Mesenchymal stem cell (in vitro differentiated cells and primary cell): ENCODE measurements around the gene MRPL51.
"Not testable (repeated sequence)": the region's sequence is repeated elsewhere in the genome, so short reads cannot be mapped to it uniquely, and the experiment has no call there.

Source experiments
- DNase-seq: peaks from one replicate; pipeline ENCODE4 v3.0.0-alpha.2; 2013
- H2AFZ ChIP-seq: one replicate; pipeline ENCODE4 v1.6.1; 2013; ENCODE audit warnings: low read depth, mild to moderate bottlenecking, control low read depth, inconsistent platforms, low read length, moderate library complexity
- H2AK5ac ChIP-seq: 2 replicates; pipeline ENCODE4 v1.6.1; 2013; ENCODE audit warnings: low read length, moderate library complexity, mild to moderate bottlenecking, inconsistent platforms; ENCODE audit not compliant: severe bottlenecking
- H2BK120ac ChIP-seq: one replicate; pipeline ENCODE4 v1.6.1; 2013; ENCODE audit warnings: low read depth, mild to moderate bottlenecking, inconsistent platforms, low read length, moderate library complexity
- H2BK12ac ChIP-seq, 2 experiments: one replicate each; pipeline ENCODE4 v1.6.1; 2013; ENCODE audit warnings: inconsistent platforms in 2 of 2, low read length in 2 of 2, mild to moderate bottlenecking in 2 of 2, moderate library complexity in 2 of 2, control low read depth in 1 of 2
- H2BK15ac ChIP-seq: one replicate; pipeline ENCODE4 v1.6.1; 2013; ENCODE audit warnings: mild to moderate bottlenecking, low read depth, inconsistent platforms; ENCODE audit not compliant: poor library complexity, severe bottlenecking
- H2BK5ac ChIP-seq: 2 replicates; pipeline ENCODE4 v1.6.1; 2013; ENCODE audit warnings: low read depth, mild to moderate bottlenecking, low read length, control low read depth, inconsistent platforms; ENCODE audit not compliant: poor library complexity, severe bottlenecking
- H3K14ac ChIP-seq, 2 experiments: one replicate each; pipeline ENCODE4 v1.6.1; 2013; ENCODE audit warnings: inconsistent platforms in 2 of 2, low read length in 2 of 2, control low read depth in 1 of 2, mild to moderate bottlenecking in 1 of 2, moderate library complexity in 1 of 2
- H3K18ac ChIP-seq, 2 experiments: one replicate each; pipeline ENCODE4 v1.6.1; 2013; ENCODE audit warnings: inconsistent platforms in 2 of 2, low read length in 2 of 2, control low read depth in 1 of 2, low read depth in 1 of 2, mild to moderate bottlenecking in 1 of 2
- H3K23ac ChIP-seq, 2 experiments: one replicate each; pipeline ENCODE4 v1.6.1; 2013; ENCODE audit warnings: inconsistent platforms in 2 of 2, low read length in 2 of 2, mild to moderate bottlenecking in 2 of 2, moderate library complexity in 2 of 2, control low read depth in 1 of 2
- H3K27ac ChIP-seq: 2 replicates; pipeline ENCODE4 v1.5.1; 2013; ENCODE audit warnings: mild to moderate bottlenecking, moderate library complexity, low read length, control low read depth, inconsistent platforms; ENCODE audit not compliant: poor library complexity, severe bottlenecking
- H3K27me3 ChIP-seq, 2 experiments: 2 replicates each; pipeline versions ENCODE4 v1.6.1 to v1.7.0; 2013; ENCODE audit warnings: low read length in 2 of 2, mild to moderate bottlenecking in 2 of 2, moderate library complexity in 2 of 2, control low read depth in 1 of 2, inconsistent platforms in 1 of 2; ENCODE audit not compliant: control insufficient read depth in 1 of 2, insufficient read depth in 1 of 2
- H3K36me3 ChIP-seq, 2 experiments: 2 replicates each; pipeline versions ENCODE4 v1.6.1 to v1.7.0; 2013; ENCODE audit warnings: low read length in 2 of 2, control low read depth in 1 of 2, inconsistent platforms in 1 of 2, low read depth in 1 of 2, mild to moderate bottlenecking in 1 of 2; ENCODE audit not compliant: insufficient read depth in 2 of 2, control insufficient read depth in 1 of 2
- H3K4ac ChIP-seq, 2 experiments: one replicate each; pipeline ENCODE4 v1.6.1; 2013; ENCODE audit warnings: inconsistent platforms in 2 of 2, low read length in 2 of 2, mild to moderate bottlenecking in 2 of 2, moderate library complexity in 2 of 2, control low read depth in 1 of 2, low read depth in 1 of 2
- H3K4me1 ChIP-seq: 2 replicates; pipeline ENCODE4 v1.6.1; 2013; ENCODE audit warnings: low read depth, low read length, control low read depth; ENCODE audit not compliant: control insufficient read depth, insufficient read depth
- H3K4me2 ChIP-seq: 2 replicates; pipeline ENCODE4 v1.6.1; 2013; ENCODE audit warnings: low read length, mild to moderate bottlenecking, inconsistent platforms; ENCODE audit not compliant: poor library complexity, severe bottlenecking
- H3K4me3 ChIP-seq, 2 experiments: 2 replicates each; pipeline versions ENCODE4 v1.5.1 to v1.7.0; 2013; ENCODE audit warnings: low read length in 2 of 2, mild to moderate bottlenecking in 2 of 2, control low read depth in 1 of 2, low read depth in 1 of 2; ENCODE audit not compliant: insufficient read depth in 1 of 2
- H3K79me1 ChIP-seq: replicated peaks from 2 replicates; pipeline ENCODE4 v1.6.1; 2013; ENCODE audit warnings: mild to moderate bottlenecking, control low read depth, low read length, inconsistent platforms; ENCODE audit not compliant: poor library complexity, severe bottlenecking
- H3K9ac ChIP-seq: 2 replicates; pipeline ENCODE4 v1.7.0; 2013; ENCODE audit warnings: mild to moderate bottlenecking, low read length, moderate library complexity
- H3K9me3 ChIP-seq: 2 replicates; pipeline ENCODE4 v1.7.0; 2013; ENCODE audit warnings: mild to moderate bottlenecking, low read length; ENCODE audit not compliant: control insufficient read depth
- H4K8ac ChIP-seq: one replicate; pipeline ENCODE4 v1.6.1; 2013; ENCODE audit warnings: inconsistent platforms, mild to moderate bottlenecking, low read length, moderate library complexity
- H4K91ac ChIP-seq: one replicate; pipeline ENCODE4 v1.6.1; 2013; ENCODE audit warnings: mild to moderate bottlenecking, low read length, inconsistent platforms
- WGBS: methylation state at CpG from one replicate; pipeline ENCODE4 v1.1.7; 2013; ENCODE audit warnings: mixed read lengths; 5-methylcytosine and 5-hydroxymethylcytosine counted together

Gene MRPL51

DNA sequence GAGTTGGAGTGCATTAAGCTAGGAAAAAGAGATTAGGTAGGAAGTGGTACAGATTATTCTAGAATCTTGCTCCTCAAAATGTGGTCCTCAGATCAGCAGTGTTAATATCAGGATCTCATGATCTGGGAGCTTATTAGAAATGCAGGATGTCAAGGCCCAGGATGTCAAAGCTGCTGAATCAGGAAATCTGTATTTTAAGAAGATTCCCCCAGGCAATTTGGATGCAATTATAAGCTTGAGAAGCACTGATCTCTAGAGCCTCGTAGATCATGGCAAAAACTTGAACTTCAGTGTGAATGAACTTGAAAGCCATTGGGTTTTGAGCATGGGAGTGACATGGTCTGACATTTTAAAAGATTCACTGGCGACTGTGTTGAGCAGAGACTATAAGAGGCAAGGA is 7.4 kb upstream of the MRPL51 start:
- no peak overlapping the region for H2AK5ac ChIP-seq
- H3K14ac ChIP-seq = no peak overlapping the region
- no peak for DNase-seq
- no peak overlapping the region for H3K18ac ChIP-seq
- no peak overlapping the region for H3K27ac ChIP-seq
- H3K4me3 ChIP-seq = no peak overlapping the region
- H3K9ac ChIP-seq = no peak overlapping the region
- no peaks in the 10 kb centered on the region for H3K9me3 ChIP-seq
- H3K27me3 ChIP-seq = no peaks in the 10 kb centered on the region
- H2BK12ac ChIP-seq = no peak overlapping the region
- peaks cover 32% of the 10 kb centered on the region for H3K79me1 ChIP-seq
- 96% methylated on average over 2 of the region's 2 CpGs for WGBS
- no peak overlapping the region for H2AFZ ChIP-seq
- no peak overlapping the region for H2BK120ac ChIP-seq
- peaks cover 25 to 69% of the 10 kb centered on the region in 2 experiments for H3K36me3 ChIP-seq
- H2BK5ac ChIP-seq = no peak overlapping the region
- H3K4me2 ChIP-seq = no peak overlapping the region
- H4K91ac ChIP-seq = no peak overlapping the region
- no peak overlapping the region for H3K4ac ChIP-seq
- H3K4me1 ChIP-seq = no peaks in the 10 kb centered on the region
- H3K23ac ChIP-seq = no peak overlapping the region
- H2BK15ac ChIP-seq = no peak overlapping the region
- no peak overlapping the region for H4K8ac ChIP-seq

GRCh38 chr12:6497291-6497690 is 4.2 kb upstream of the MRPL51 start:
- not testable (repeated sequence) for H2BK120ac ChIP-seq, H3K4me3 ChIP-seq, H2BK12ac ChIP-seq, H3K9me3 ChIP-seq, H2BK5ac ChIP-seq, H3K23ac ChIP-seq, H3K4ac ChIP-seq, H3K27me3 ChIP-seq, DNase-seq, H3K9ac ChIP-seq, H3K18ac ChIP-seq, H2AK5ac ChIP-seq, H3K27ac ChIP-seq, H2BK15ac ChIP-seq, H4K91ac ChIP-seq, H3K4me1 ChIP-seq, H2AFZ ChIP-seq, H3K14ac ChIP-seq, H4K8ac ChIP-seq, H3K4me2 ChIP-seq
- H3K79me1 ChIP-seq = peaks cover 37% of the 10 kb centered on the region
- peaks cover 22 to 60% of the 10 kb centered on the region in 2 experiments for H3K36me3 ChIP-seq
- 79% methylated on average over 3 of the region's 3 CpGs for WGBS

DNA sequence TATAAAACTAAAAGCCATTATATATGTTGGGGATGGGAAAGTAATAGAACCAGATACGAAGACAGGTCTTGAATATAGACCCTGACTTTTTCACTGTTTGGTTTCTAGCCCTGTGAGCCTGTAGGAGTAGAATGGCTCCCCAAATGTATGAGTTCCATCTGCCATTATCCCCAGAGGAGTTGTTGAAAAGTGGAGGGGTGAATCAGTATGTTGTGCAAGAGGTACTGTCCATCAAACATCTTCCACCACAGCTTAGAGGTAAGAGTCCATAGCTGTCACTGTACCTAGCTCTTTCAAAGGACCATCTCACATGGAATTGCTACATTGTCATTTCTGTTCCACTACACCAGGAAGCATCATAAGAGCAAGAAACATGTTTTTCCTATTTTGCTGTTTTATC is 1.9 kb upstream of the MRPL51 start:
- H2BK12ac ChIP-seq = peak overlapping the region in 1 of 2 experiments; percentile 29
- H3K4me2 ChIP-seq = peak overlapping the region; percentile 57
- H3K9me3 ChIP-seq = no peaks in the 10 kb centered on the region
- no peak overlapping the region for H3K18ac ChIP-seq
- no peak overlapping the region for H3K14ac ChIP-seq
- no peak overlapping the region for H2BK5ac ChIP-seq
- no peak overlapping the region for H2BK15ac ChIP-seq
- no peaks in the 10 kb centered on the region for H3K4me1 ChIP-seq
- WGBS = no CpG with 5 or more reads among the region's 1 CpG
- H3K27me3 ChIP-seq = no peaks in the 10 kb centered on the region
- no peak overlapping the region for H3K23ac ChIP-seq
- no peak overlapping the region for H4K91ac ChIP-seq
- no peak overlapping the region for H2BK120ac ChIP-seq
- H3K36me3 ChIP-seq = peaks cover 24 to 52% of the 10 kb centered on the region in 2 experiments
- H3K27ac ChIP-seq = no peak overlapping the region
- H3K4ac ChIP-seq = no peak overlapping the region
- no peak for DNase-seq
- H2AK5ac ChIP-seq = no peak overlapping the region
- no peak overlapping the region for H4K8ac ChIP-seq
- H3K4me3 ChIP-seq = peak overlapping the region in 1 of 2 experiments; percentile 94
- no peak overlapping the region for H2AFZ ChIP-seq
- peak overlapping the region; percentile 75 for H3K9ac ChIP-seq
- peaks cover 35% of the 10 kb centered on the region for H3K79me1 ChIP-seq

DNA sequence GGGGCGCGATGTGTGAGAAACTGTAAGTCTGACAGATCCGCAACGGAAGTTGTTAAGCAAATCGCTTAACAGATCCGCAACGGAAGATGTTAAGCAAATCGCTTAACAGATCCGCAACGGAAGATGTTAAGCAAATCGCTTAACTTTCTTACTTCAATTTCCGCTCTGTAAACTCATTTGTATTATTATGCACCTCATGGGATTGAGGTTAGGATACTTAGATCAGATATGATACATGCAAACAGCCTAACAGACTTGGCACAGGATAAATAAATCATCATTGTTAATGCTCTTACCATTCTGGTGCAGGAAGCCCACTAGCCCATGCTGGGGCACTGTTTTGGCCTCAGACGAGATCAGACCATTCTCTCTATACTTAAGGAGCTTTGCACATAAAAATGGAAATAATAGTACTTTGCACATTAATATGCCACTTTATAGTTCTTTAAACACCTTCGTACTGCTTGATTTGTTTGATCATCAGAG is 1.2 kb upstream of the MRPL51 start:
- no peak for DNase-seq
- Histone ChIP-seq H2AFZ (peak overlapping the region; percentile 36), H3K4me3 (peak overlapping the region; percentile 61 to 94), H3K9me3 (no peaks in the 10 kb centered on the region), H2AK5ac (no peak overlapping the region), H4K91ac (no peak overlapping the region), H3K18ac (peak overlapping the region in 1 of 2 experiments; percentile 18), H3K27me3 (no peaks in the 10 kb centered on the region), H3K9ac (peak overlapping the region; percentile 75), H3K4ac (no peak overlapping the region), H3K4me2 (peak overlapping the region; percentile 90), H3K79me1 (peaks cover 33% of the 10 kb centered on the region), H3K36me3 (peaks cover 20 to 46% of the 10 kb centered on the region in 2 experiments), H3K14ac (no peak overlapping the region), H2BK120ac (no peak overlapping the region), H2BK12ac (no peak overlapping the region), H3K4me1 (no peaks in the 10 kb centered on the region), H3K27ac (peak overlapping the region; percentile 49), H4K8ac (no peak overlapping the region), H2BK5ac (no peak overlapping the region), H2BK15ac (no peak overlapping the region), H3K23ac (no peak overlapping the region)
- WGBS = under 1% methylated on average over 11 of the region's 14 CpGs
